Adrenal gland (tissue), 12 donors: ENCODE data around the gene GPR3. TPM values are rescaled to one million over a fixed set of nuclear protein-coding genes. Genes with fewer than 3 reads are reported as not detected.

Experiments
- DNase-seq, 7 donors: peaks; one replicate each; pipeline ENCODE4 v3.0.0-alpha.2; 2019 to 2020
- H3K27ac ChIP-seq, 5 donors: fragments of 200-600 bp; sonication (generic) in 4 of 5; 1 replicate in 3 of 5; 2 replicates in 2 of 5; pipeline versions ENCODE4 v1.5.1 to v1.8.0; 2016 to 2020; ENCODE audit warnings: mild to moderate bottlenecking in 1 of 5
- H3K27me3 ChIP-seq: fragments of 200-600 bp; 2 replicates; pipeline ENCODE4 v1.8.0; 2021
- H3K36me3 ChIP-seq, 2 donors: fragments of 200-600 bp; replicated peaks in 1 of 2; 1 replicate in 1 of 2; 2 replicates in 1 of 2; pipeline versions ENCODE4 v1.5.1 to v1.8.0; 2018 to 2022
- H3K4me1 ChIP-seq, 2 donors: fragments of 200-600 bp; replicated peaks in 1 of 2; 1 replicate in 1 of 2; 2 replicates in 1 of 2; pipeline versions ENCODE4 v1.5.1 to v1.8.0; 2018 to 2021
- H3K4me3 ChIP-seq, 4 donors: fragments of 200-600 bp; sonication (generic) in 3 of 4; one replicate each; pipeline ENCODE4 v1.5.1; 2016 to 2018
- H3K9me3 ChIP-seq, 3 donors: fragments of 200-600 bp; sonication (generic) in 1 of 3; replicated peaks in 1 of 3; 1 replicate in 2 of 3; 2 replicates in 1 of 3; pipeline versions ENCODE4 v1.5.1 to v1.8.0; 2016 to 2021
- POLR2A ChIP-seq, 2 donors: fragments of 450-650 bp; IDR thresholded peaks; one replicate each; pipeline ENCODE4 v1.6.1; 2017; ENCODE audit warnings: antibody characterized with exemption in 2 of 2, mild to moderate bottlenecking in 2 of 2, moderate library complexity in 1 of 2
- WGBS, 4 donors: extraction: QIAGEN DNeasy Blood & Tissue Kit in 2 of 4; methylation state at CpG; one replicate each; pipeline versions ENCODE4 v1.1.5 to v1.1.7; 2013 to 2017; 5-methylcytosine and 5-hydroxymethylcytosine counted together
- intact Hi-C, 2 donors: fragments of 100-400 bp; cut with DNase I; formaldehyde crosslinking; loops; one replicate each; pipeline versions ENCODE4 v1.14.1 to v1.15.0; 2022 to 2023
- polyA plus RNA-seq, 3 donors: library from polyadenylated mRNA; stranded (reverse); fragments of 200-250 nt in 2 of 3; fragments of 350-450 nt in 1 of 3; fragmentation: Illumina TruSeq in 1 of 3; extraction: RNeasy Lipid Tissue Mini Kit (QIAGEN cat#74804) in 1 of 3; gene quantifications; one replicate each; pipeline ENCODE4 v1.2.3, GENCODE V29; 2013 to 2014
- total RNA-seq, 9 donors: library from RNA; depleted of rRNA in 4 of 9; stranded (reverse); fragments of >200 nt in 4 of 9; fragments of 120-200 nt in 1 of 9; fragmentation: NEBNext Ultra II Directional in 1 of 9; extraction: Animal tissue kit (Norgen Biotek cat#: 25700) in 1 of 9; gene quantifications; one replicate each; pipeline versions ENCODE4 v1.1.0 to v1.2.4, GENCODE V29; 2013 to 2023
- TF ChIP-seq, protein P1 (sequence below), 6 experiments: fragments of 450-650 bp in 4 of 6; fragments of 200-600 bp in 2 of 6; sonication (generic) in 1 of 6; IDR thresholded peaks; 1 replicate in 5 of 6; 2 replicates in 1 of 6; pipeline versions ENCODE4 v1.5.1 to v1.8.0; 2016 to 2021; ENCODE audit warnings: antibody characterized with exemption in 6 of 6, mild to moderate bottlenecking in 2 of 6, moderate library complexity in 1 of 6
- donor health status: healthy with polysubstance abuse.
- donor health status: Bipolar disorder and iron deficiency.
- donor health status: DM: yes; HTN: yes; CAD: no.
- donor health status: DM: no; HTN: no; CAD: no.
- donor health status: DM: no; HTN: no; CAD: no.
- donor health status: DM: yes; HTN: yes; CAD: no.

The GPR3 gene
- total and polyA plus RNA-seq, 12 donors, result 0.17 to 2.0 (median 0.64) TPM; not detected in 5

DNA sequence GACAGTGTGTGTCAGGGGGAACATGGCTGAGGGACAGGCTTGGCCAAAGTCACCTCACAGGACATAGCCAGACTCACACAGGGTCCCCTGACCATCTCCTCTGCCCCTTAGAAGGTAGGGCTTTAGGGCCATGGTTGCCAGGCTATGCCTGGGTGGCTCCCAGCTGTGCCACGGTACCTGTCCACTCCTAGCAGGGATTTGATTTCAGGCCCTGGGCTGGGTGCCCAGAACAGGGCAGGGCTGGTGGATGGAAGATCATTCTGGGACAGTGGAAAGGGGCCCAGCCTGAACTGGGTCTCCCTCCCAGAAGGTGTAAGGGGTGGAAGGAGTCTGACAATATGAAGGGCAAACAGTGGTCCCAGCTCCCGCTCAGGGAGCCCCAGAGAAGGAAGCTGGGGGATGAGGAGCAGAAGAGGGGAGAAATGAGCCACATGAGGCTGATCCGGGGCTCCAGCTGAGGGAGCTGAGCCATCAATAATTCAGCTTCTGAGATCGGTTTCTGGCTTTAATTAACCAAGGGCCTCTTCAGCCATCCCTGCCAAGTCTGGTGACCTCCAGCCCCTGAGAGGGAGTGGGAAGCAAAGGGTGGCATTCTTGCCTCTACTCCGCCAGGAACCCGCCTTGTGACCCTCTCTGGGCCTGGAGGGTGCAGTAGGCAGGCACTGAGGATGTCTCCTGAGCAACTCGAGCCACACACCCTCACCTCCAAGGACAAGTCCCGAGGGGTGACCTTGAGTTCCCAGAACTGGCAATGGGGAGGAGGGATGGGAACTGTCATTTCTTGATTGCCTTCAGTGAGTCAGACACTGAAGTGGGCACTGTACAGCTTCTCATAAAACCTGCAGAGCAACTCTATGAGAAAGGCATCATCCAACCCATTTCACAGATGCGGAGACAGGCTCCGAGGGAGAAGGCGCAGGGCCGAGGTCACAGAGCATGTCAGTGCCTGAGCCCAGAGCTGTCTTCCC, 11.4 kb upstream of the GPR3 start:
- DNase-seq, result peak in 2 of 7 donors; percentile 30 to 57
- peaks cover 10% of the 10 kb centered on the region in 2 donors for H3K4me1 ChIP-seq
- H3K27me3 ChIP-seq, result no peaks in the 10 kb centered on the region
- TF ChIP-seq POLR2A (IDR thresholded peaks at IDR 0.05), result no peak
- TF ChIP-seq, protein P1, sequence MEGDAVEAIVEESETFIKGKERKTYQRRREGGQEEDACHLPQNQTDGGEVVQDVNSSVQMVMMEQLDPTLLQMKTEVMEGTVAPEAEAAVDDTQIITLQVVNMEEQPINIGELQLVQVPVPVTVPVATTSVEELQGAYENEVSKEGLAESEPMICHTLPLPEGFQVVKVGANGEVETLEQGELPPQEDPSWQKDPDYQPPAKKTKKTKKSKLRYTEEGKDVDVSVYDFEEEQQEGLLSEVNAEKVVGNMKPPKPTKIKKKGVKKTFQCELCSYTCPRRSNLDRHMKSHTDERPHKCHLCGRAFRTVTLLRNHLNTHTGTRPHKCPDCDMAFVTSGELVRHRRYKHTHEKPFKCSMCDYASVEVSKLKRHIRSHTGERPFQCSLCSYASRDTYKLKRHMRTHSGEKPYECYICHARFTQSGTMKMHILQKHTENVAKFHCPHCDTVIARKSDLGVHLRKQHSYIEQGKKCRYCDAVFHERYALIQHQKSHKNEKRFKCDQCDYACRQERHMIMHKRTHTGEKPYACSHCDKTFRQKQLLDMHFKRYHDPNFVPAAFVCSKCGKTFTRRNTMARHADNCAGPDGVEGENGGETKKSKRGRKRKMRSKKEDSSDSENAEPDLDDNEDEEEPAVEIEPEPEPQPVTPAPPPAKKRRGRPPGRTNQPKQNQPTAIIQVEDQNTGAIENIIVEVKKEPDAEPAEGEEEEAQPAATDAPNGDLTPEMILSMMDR (IDR thresholded peaks at IDR 0.05), result no peak
- H3K4me3 ChIP-seq, result no peak overlapping the region
- no peaks in the 10 kb centered on the region for H3K9me3 ChIP-seq
- peak overlapping the region in 2 of 5 donors; percentile 5 to 27 for H3K27ac ChIP-seq
- 42 to 53% (median 48%) methylated on average over 4 to 12 of the region's 12 CpGs for WGBS, 4 donors
- intact Hi-C loops, result no loop called here
- H3K36me3 ChIP-seq, result no peaks in the 10 kb centered on the region

DNA sequence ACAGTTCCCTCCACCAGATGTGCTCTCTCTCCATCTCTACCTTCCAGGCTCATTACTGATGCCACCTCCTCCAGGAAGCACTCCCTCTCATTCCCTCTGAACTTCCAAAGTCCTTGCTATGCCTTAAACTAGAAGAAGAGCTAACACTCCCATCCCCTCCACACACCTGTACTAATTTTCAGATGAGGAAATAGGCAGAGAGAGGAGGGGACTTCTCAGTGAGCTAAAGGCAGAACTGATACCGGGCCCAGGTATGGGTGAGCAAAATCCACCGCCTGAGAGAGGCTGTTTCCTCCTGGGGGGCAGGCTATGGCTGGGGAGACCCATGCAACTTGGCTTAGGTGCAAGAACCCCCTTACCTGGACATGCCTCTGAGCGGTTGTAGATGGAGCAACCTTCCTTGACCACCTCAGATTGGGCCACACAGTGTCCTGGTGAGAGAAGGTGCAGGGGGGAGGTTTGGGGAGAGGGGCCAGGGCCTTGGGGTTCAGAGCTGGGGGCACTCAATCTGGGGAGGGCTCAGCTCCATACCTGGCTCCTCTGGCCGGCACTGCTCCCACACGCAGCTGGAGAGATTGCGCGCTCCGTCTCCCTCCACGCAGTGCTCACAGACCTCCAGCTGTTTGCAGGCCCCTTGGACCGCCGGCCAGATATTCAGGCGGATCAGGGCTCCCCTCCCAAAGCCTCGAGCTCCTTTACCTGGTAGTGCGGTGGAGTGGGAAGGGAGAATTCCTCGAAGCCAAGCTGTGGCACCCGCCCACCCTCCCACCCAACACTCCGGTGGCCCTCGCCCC, 10.3 kb upstream of the GPR3 start:
- intact Hi-C loops, result no loop called here
- H3K4me3 ChIP-seq, result no peak overlapping the region
- no peaks in the 10 kb centered on the region for H3K27me3 ChIP-seq
- peaks cover 10% of the 10 kb centered on the region in 2 donors for H3K4me1 ChIP-seq
- H3K27ac ChIP-seq, result no peak overlapping the region
- H3K36me3 ChIP-seq, result no peaks in the 10 kb centered on the region
- TF ChIP-seq, protein P1 (IDR thresholded peaks at IDR 0.05), result no peak
- TF ChIP-seq POLR2A (IDR thresholded peaks at IDR 0.05), result no peak
- no peak for DNase-seq
- H3K9me3 ChIP-seq, result no peaks in the 10 kb centered on the region
- WGBS, 4 donors, result 71 to 84% (median 79%) methylated on average over 7 to 18 of the region's 18 CpGs

DNA sequence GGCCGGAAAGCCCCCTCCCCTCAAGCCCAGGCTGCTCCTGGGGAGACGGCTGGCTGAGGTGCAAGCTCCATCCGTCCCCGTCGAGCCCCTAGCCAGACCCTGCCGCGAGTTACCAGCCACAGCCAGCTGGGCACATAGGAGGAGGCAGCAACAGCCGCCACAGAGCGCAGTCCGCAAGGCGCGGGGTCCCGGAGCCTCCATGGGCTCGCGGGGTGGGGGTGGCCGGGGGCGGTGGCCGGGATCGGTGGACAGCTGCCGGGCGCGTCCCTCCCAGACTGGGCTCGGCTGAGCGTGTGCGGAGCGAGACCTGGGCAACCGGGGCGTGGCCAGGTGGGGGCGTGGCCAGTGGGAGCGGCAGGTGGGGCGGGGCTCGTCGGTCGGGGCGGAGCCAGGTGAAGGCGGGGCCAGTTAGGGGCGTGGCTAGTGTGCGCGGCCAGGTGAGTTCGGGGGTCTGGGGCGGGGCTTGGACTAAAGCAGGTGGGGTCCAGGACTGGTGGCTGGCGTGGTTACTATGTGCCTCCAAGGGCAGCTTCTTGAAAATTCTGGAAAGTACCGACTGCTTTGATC, 9.3 kb upstream of the GPR3 start, which contains the start of gene CD164L2:
Gene CD164L2 (minus strand): TSS at position 295 of the 567 bp plus-strand sequence. CDS start 94 bp downstream, at position 201.
- H3K4me1 ChIP-seq, result peaks cover 10% of the 10 kb centered on the region in 2 donors
- H3K36me3 ChIP-seq, result no peaks in the 10 kb centered on the region

More for the DNA sequence above, 9.3 kb upstream of the GPR3 start, which contains the start of gene CD164L2:
- DNase-seq, result no peak
- H3K27me3 ChIP-seq, result no peaks in the 10 kb centered on the region
- WGBS, 4 donors, result 17 to 67% (median 23%) methylated on average over 4 to 43 of the region's 43 CpGs
- intact Hi-C loops, result no loop called here
- H3K4me3 ChIP-seq, result no peak within 1 kb of the TSS
- no peak within 1 kb of the TSS for H3K27ac ChIP-seq
- TF ChIP-seq POLR2A (IDR thresholded peaks at IDR 0.05), result no peak
- TF ChIP-seq, protein P1 (IDR thresholded peaks at IDR 0.05), result no peak
- no peaks in the 10 kb centered on the region for H3K9me3 ChIP-seq
